Hepatic stellate cell (primary cell): ENCODE data around the gene PLS1.

Experiments used
- DNase-seq: peaks from one replicate; pipeline ENCODE4 v3.0.0; 2011; ENCODE audit warnings: low spot score

Gene PLS1

DNA sequence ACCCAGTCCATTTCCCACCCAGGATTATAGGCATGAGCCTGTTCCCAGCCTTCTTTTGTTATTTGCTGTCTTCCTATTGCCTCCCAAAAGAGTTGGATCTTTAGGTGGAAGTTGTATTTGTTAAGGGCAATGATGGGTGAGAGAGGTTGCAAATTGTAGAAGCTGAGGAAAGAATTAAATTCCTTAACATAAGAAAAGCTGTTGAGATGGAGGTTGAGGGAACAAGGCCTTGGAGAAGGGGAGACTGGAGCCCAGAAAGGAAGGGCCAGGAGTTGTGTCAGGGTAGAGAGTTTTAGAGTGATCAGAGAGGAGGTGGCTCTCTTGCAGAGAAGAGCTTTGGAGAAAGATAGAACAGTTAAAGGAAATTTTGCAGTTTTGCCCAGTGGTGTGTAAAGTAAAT is 46.8 kb downstream of the PLS1 start:
- no peak for DNase-seq

DNA sequence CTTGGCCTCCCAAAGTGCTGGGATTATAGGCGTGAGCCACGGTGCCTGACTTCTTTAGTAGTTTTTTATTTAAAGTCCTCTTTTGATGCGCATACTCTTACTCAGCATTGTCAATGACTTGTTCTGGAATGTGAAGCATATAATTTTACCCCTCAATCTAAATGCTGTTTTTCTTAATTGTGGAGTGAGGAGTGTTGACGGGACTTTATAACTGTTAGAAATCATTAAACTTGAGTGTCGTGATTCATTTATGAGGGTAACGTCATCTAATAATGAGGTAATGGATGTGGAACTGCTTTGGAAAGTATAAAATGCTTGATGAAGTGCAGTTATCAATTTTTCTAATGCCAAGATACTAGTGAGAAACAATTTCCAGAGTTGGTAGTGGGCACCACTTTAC is 48.3 kb downstream of the PLS1 start:
- no peak for DNase-seq

- peak; percentile 9 for DNase-seq
Measured at GRCh38 chr3:142645236-142645793, 49.1 kb downstream of the PLS1 start.

- no peak for DNase-seq
Measured at GRCh38 chr3:142646020-142646785, 50.0 kb downstream of the PLS1 start.

DNA sequence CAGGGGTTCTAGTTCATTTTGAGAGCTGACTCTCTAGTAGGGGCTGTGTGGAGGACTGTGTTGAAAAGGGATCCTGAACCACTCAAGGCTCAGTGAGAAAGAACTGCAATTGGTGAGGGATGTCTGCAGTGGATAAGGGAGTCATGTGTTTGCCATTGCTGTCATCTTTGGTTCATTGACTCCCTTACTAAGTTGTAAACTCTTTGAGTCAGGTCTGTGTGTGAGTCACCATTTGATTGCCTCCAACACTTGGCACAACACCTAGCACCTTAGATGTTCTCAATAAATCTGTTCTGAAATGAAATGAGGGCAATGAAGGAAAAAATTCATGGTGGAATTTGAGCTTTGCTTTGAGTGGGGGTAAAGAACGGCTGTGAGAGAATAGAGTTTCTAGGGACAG is 51.7 kb downstream of the PLS1 start:
- no peak for DNase-seq

DNA sequence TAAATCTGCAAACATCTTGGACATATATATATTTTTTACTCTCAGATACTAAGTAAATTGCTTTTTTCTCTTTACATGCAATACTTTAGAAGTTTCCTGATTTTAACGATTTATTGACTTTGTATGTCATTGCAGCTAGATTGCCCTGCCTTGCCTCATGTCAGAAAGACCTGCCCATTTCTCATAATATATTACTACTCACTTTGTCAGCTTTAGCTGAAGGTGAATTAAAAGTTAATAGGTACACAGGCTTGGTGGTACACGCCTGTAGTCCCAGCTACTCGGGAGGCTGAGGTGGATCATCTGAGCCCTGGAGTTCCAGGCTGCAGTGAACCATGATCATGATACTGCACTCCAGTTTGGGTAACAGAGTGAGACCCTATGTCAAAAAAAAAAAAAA is 52.8 kb downstream of the PLS1 start:
- DNase-seq, result no peak

GRCh38 chr3:142650001-142650693 is 54.0 kb downstream of the PLS1 start:
- DNase-seq, result no peak

GRCh38 chr3:142651711-142652110 is 55.5 kb downstream of the PLS1 start:
- no peak for DNase-seq

- no peak for DNase-seq
Measured at GRCh38 chr3:142652826-142653292, 56.7 kb downstream of the PLS1 start.

DNA sequence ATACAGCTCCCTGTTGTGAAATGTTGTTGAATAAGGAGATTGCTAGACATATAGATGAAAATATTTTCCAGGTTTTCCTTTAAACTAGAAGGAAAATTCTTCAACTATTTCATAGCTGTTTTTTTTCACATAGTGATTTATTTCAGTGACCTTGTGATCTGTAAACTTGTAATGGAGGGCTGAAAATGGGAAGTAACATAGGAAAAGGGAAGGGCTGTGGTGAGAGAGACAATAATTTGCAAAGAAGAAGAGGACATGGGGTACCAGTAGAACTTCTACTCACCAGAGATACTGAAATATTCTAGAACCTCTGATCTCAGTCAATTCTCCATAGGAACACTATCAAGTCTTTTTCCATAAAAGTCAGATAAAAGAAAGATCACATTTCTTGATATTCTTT is 60.4 kb downstream of the PLS1 start:
- DNase-seq, result no peak

DNA sequence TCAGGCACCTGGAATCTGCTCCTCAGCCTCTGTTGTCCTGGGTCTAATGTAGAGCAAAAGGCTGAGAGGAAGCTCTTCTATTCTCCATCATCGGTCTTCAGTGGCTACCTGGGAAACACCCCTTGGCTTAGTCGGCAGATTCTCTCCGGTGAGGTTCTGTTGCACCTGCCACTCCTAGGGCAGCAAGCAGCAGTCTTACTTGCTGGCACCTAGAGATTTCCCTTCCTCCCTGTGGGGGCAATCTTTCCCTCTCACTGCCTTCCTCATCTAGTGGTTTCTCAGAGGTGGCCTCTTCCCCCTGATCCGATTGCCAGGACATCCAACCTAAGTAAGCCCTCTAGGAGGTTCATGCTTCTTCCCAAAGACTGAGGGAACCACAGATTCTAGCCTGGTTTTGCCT is 60.8 kb downstream of the PLS1 start:
- DNase-seq, result no peak

- no peak for DNase-seq
Measured at GRCh38 chr3:142660383-142660782, 64.2 kb downstream of the PLS1 start.

DNA sequence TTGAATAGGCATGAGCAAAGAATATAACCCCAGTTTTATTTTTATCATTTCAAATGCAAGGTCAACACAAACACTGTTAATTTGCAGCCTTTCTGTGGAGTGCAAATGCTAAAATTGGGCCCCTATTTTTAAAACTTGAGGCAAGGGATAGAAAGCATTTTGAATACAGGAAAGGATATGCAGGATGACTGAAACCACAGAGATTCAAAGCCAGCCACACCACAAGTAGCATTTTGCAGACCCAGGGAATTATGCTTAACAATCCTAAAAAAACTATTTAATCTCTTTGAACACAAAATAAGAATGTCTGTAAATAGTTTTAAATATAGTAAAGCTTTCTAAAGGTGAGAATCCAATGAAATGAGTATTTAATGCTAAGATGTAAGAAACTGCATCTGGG is 64.7 kb downstream of the PLS1 start:
- no peak for DNase-seq

DNA sequence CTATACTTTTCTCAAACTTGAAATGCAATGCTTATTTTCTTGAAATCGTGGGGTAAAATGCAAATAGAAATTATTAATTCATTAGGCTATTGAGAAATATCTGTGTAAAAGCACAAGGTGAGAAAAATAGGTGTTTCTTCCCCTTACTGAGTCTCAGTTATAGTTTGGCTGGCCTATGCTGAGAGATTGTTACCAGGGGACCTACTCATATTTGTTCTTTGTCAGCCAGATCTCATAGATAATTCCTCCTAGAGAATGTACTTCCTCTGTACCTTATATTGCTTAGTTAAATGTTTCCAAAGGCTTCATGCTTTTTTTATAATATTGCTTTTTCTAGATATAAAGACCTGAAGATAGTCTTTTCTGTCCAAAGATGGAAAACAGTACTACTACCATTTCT is 67.7 kb downstream of the PLS1 start:
- no peak for DNase-seq

- no peak for DNase-seq
Measured at GRCh38 chr3:142664311-142664710, 68.1 kb downstream of the PLS1 start.

GRCh38 chr3:142664819-142665218 is 68.6 kb downstream of the PLS1 start:
- DNase-seq, result no peak

DNA sequence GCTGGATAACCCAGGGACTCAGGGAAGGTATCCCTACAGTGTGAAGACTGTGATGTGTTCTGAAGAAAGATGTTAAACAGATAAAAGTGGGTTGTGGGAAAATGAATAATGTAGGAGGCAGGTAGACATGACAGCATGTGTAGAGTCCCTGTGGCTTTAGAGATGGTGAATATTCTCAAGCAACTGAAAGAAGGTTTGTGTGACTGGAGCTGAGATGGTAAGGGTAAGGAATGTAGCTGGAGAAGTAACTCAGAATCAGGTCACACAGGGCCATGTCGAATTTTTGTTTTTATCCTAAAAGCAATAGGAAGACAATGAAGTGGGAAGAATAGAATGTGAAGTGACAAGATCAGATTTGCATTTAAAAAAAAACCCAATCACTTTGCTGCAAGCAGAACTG is 73.9 kb downstream of the PLS1 start:
- DNase-seq, result no peak

GRCh38 chr3:142676151-142676550 is 80.0 kb downstream of the PLS1 start:
- no peak for DNase-seq

DNA sequence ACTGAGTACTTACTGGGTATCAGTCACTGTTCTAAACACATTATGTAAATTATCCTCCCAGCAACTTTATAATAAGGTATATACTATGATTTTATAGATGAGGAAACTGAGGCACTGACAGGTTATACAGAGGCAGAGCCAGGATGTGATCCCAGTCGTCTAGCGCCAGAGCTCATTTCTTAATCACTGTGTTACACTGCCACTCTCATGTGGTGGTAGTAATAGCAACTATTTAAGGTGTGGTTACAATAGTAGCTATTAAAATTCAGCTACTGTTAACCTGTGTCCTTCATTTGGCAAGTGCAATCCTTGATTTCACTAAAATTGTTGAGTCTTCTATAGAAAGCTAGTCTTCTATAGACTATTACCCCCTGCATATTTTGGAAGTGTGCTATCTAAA is 84.5 kb downstream of the PLS1 start:
- no peak for DNase-seq

DNA sequence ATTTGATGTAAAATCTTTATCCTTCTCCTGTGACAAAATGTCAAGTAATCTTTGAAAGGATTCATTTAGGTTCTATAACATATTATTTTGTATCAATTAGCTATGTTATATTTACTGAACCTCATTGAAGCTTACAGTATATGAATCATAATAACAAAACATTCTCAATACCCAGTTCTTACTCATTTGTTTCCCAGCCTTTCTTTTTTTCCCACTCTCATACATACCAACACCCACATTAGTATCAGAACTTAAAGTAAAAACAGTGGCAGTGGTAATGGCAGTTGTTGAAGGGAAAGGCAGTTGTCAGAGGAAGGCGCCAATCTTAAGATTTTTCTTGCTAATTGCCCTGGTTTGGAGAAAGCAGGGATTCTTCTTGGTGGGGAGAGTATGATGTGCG is 94.4 kb downstream of the PLS1 start:
- DNase-seq, result no peak

GRCh38 chr3:142691527-142691926 is 95.3 kb downstream of the PLS1 start:
- DNase-seq, result no peak

GRCh38 chr3:142693136-142693853 is 97.1 kb downstream of the PLS1 start:
- DNase-seq, result no peak

DNA sequence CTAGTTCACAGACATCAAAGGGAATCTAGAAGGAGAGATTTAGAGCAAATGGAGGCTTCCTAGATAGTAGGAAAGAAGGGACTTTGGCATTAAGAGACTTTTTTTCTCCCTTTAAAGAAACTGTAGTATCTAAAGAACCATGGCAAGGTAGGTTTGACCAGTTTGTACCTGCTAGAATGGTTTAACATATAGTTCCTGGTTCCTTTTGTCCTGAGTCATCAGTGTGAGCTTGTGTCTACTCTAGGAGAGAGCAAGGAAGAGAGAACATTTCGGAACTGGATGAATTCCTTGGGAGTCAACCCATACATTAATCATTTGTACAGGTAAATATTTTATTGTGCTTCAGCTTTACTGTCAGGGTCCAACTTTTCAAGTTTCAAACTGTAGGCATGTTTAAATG is 98.0 kb downstream of the PLS1 start:
- DNase-seq, result no peak
